Right hindlimb (tissue), 1 donor: ENCODE data around the gene MAP4.
A peak's percentile ranks its signal among the peaks of the same experiment; 100 is the strongest.
"Not testable (repeated sequence)": the region's sequence is repeated elsewhere in the genome, so short reads cannot be mapped to it uniquely, and the experiment has no call there.

Source experiments
- DNase-seq: peaks from one replicate; pipeline ENCODE4 v3.0.0-alpha.2; 2018

The MAP4 gene

GRCh38 chr3:47890828-47891612 is 125.2 kb downstream of the MAP4 start:
- DNase-seq = peak; percentile 54

GRCh38 chr3:47890126-47890827 is 125.9 kb downstream of the MAP4 start:
- no peak for DNase-seq

DNA sequence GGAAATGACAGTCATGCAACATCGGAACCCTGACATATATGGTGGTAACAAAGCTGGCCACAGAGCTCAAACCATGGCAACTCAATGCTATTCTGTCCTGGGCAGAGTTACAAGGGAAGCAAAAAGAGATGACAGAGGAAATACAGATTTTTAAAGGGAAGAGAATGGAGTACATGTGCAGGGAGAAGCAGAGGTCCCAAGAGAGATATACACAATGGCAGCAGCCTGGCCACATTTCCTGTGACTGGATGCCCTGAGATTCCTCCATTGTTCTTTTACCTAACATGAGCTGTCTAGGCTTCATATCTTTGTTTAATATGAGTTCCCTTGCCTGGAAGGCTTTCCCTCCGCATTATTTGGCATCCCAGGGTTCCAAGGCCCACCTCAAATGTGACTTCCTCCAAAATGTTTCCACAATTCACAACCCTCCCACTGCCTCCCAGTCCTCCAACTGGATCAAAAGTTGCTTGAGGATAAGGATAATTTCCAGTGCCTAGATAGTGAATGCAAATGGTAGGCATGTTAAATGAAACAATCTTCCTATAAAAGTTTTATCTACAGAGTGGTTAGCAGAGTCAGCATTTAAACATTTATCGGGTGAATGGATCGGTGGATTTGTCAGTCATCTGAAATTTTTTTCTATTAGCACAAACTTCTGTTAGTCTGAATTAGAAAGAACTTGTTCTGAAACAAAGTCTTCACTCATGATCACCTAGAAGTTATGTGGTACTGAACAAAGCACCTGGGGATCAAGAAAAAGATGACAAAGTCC is 127.0 kb downstream of the MAP4 start:
- DNase-seq = no peak

DNA sequence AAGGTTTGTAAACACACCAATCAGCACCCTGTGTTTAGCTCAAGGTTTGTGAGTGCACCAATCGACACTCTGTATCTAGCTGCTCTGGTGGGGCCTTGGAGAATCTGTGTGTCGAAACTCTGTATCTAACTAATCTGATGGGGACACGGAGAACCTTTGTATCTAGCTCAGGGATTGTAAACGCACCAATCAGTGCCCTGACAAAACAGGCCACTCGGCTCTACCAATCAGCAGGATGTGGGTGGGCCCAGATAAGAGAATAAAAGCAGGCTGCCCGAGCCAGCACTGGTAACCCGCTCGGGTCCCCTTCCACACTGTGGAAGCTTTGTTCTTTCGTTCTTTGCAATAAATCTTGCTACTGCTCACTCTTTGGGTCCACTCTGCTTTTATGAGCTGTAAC is 128.2 kb downstream of the MAP4 start:
- DNase-seq = not testable (repeated sequence)

GRCh38 chr3:47885168-47885567 is 131.0 kb downstream of the MAP4 start:
- DNase-seq = no peak

DNA sequence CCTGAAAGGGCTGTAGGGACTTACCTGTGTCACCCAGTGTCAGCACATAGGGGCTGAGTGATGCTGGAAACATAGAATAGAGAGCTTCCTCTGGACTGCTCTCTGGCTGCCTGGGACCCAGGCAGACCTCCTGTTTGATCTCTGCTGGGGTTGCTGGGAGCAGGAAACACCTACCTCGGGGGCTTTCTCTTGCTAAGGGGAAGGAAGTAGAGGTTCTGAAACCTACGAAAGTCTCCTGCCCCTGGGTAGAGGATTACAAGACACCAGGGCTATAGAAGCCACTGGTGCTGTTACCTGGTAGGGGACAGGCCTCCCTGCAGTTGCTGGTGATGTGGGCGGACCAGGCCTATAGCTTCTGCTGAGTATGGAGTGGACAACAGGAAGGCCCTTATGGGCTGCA is 131.6 kb downstream of the MAP4 start:
- DNase-seq = no peak

DNA sequence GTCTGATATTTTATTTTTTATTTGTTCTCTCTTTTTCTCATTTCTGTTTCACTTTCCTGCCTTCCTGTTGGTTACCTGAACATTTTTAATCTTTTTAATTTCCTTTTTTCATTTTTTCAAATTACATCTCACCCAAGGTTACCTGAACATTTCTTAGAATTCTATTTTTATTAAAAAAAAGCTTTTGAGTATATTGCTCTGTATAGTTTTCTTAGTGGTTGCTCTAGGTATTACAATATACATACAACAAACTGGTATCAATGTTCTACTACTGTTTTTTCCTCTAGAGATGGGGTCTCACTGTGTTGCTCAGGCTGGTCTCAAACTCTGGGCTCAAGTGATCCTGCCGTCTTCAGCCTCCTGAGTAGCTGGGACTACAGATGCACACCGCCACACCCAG is 133.9 kb downstream of the MAP4 start:
- DNase-seq = no peak

GRCh38 chr3:47877719-47878118 is 138.5 kb downstream of the MAP4 start:
- DNase-seq = no peak

DNA sequence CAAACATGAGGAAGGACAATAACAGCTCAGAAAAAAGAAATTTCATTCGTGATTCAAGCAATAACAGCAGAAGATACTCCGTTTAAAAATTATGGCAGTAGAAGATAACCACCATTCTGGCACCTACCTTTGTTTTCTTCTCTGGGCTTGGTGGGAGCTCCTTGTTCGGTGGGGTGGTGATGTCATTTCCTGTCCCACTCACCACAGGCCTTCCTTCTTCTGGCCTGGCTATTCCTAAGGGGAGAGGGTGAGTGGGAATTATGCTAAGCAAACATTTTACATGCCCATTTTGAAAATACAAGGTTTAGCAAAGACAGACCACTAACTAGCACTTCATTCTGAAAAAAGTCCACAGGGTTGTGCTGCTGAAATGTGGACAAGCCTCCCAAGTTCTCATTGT is 138.9 kb downstream of the MAP4 start:
- no peak for DNase-seq

- DNase-seq = no peak
These were observed 141.3 kb downstream of the MAP4 start for GRCh38 chr3:47874913-47875312.

- DNase-seq = no peak
These were observed 141.8 kb downstream of the MAP4 start for GRCh38 chr3:47874438-47874837.

DNA sequence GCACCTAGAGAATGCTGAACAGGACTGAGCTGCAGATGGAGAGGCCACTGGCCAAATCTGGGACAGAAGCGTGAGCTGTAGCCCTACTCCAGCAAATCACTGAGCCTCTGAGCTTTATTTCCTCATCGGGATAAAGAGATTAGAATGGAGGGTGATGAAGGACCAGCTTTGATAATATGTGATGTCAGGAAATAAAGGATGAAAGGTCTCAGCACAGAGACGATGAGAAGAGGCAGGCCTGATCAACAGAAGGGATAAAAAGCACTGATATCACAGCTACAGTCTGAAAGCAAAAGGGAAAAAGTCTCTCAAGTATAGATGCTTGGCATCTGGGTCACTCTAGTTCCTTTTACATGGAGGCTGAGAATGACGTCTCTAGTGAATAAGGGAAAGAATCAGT is 143.3 kb downstream of the MAP4 start:
- DNase-seq = no peak

DNA sequence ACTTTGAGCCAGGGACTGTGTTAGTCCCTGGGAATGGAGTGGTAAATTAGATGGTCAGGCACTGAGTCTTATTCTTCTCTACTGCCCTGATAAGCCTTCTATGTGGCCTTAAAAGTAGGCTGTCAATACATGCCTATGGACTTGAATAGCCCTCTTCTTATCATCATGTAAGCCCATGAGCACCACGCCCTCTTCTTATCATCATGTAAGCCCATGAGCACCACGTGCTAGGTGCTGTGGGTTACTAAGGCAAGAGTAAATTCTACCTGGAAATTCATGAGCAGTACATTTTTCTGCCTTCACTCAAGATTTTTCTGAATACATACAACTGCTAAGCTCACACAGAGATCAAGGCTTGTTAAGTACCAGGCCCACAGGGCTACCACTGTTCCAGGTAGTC is 144.8 kb downstream of the MAP4 start:
- DNase-seq = no peak

GRCh38 chr3:47870702-47871260 is 145.4 kb downstream of the MAP4 start:
- no peak for DNase-seq

- DNase-seq = no peak
These were observed 146.1 kb downstream of the MAP4 start for GRCh38 chr3:47870156-47870555.

GRCh38 chr3:47868306-47868705 is 147.9 kb downstream of the MAP4 start:
- DNase-seq = no peak

GRCh38 chr3:47867451-47868044 is 148.7 kb downstream of the MAP4 start:
- no peak for DNase-seq

DNA sequence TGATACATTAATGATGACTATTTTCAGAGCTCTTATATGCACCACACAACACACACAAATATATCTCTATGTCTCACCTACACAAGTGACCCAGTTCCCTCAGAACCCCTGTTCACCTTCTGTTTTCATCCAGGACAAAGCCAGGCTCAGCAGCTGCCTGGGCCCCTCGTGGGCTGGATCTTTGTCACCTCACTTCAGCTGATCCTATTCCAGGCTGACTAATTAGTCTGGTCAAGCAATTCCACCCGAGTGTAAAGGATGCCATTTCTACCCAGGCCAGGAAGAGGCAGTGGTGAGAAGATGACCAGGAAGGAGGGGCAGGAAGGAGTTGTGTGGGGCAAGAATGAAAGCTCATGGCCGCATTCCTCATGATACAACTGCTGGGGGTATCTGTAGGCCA is 151.0 kb downstream of the MAP4 start:
- DNase-seq = no peak

DNA sequence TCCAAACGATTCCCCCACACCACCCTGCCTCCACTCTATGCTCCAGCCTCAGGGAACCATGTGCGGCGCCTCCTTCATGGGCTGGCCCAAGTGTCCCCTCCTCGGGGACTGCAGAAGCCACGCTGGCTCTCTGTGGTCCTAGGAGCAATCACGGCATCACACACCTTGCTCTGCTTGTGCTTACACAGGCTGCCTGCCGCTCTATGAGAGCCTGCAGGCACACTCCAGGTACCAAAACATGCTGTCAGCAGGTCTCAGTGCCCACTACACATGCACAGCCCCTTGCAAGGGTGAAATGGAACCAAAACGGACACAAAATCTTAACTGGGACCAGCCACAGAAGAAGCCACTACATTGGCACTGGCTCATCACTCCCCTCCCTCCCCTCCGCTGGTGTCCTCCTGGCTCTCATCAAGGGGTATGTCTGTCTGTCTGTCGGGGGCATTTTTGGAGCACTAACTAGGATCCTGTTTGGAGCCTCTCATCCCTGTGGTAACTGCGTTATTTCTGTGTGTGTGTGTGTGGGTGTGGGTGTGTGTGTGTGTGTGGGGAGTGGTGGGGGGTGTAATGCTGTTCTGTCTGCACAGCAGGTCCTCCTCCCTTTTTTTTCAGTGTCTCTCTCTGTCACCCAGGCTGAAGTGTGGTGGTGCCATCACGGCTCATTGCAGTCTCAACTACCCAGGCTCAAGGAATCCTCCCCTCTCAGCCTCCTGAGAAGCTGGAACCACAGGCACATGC is 152.7 kb downstream of the MAP4 start:
- no peak for DNase-seq

DNA sequence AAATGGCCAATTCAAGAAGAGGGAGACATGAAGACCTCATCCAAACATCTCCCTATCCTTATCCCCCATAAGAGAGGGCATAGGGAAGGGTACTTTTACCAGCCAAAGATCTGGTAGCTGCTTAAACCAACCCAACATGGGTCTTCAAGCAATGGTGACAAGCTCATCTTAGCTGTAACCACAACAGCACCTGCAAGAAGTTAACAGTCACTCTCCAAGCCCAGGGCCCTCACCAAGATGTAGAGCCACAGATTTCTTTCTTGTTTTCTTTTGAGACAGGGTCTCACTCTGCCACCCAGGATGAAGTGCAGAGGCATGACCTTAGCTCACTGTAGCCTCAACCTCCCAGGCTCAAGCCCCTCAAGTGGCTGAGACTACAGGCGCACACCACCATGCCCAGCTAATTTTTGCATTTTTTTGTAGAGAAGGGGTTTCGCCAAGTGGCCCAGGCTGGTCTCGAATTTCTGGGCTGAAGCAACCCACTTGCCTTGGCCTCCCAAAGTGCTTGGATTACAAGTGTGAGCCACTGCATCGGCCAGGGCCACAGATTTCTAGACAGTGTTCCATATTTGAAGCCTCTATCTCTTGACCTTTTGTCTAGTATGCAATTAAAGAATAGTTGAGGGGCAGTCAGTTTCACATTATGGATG is 156.1 kb downstream of the MAP4 start:
- no peak for DNase-seq

GRCh38 chr3:47857151-47857550 is 159.1 kb downstream of the MAP4 start:
- no peak for DNase-seq

DNA sequence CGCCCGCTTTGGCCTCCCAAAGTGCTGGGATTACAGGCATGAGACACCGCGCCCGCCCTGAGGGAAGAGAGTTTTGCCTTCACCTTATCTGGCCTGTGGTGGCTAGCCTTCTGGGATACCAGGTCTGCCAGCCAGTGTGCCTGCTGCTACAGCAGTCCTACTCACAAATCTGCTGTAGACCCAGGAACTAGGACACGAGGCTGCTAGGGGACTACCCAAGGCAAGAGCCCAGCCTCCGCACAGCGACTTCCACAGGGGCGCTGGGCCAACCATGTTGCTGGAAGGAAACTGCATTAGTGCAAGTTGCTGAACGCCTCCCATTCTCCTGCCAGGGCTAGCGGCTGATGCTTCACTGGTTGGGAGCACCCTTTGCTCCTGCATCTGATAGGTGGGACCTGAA is 159.5 kb downstream of the MAP4 start:
- DNase-seq = no peak
